GM12874 (cell line): ENCODE results near the gene TNS3.

Experiments used
- CTCF ChIP-seq: IDR thresholded peaks from 2 replicates; pipeline ENCODE4 v1.5.1; 2011; ENCODE audit warnings: low read depth, mild to moderate bottlenecking, control low read depth, low read length, moderate library complexity; ENCODE audit not compliant: insufficient read depth

Gene TNS3

GRCh38 chr7:47482013-47482875, 99.7 kb downstream of the TNS3 start:
- no peak for TF ChIP-seq CTCF

- no peak for TF ChIP-seq CTCF
Measured at GRCh38 chr7:47481541-47482012, 100.3 kb downstream of the TNS3 start.

- no peak for TF ChIP-seq CTCF
Measured at GRCh38 chr7:47480576-47481538, 101.1 kb downstream of the TNS3 start.

GRCh38 chr7:47479821-47480575, 101.9 kb downstream of the TNS3 start:
- TF ChIP-seq CTCF, result no peak

DNA sequence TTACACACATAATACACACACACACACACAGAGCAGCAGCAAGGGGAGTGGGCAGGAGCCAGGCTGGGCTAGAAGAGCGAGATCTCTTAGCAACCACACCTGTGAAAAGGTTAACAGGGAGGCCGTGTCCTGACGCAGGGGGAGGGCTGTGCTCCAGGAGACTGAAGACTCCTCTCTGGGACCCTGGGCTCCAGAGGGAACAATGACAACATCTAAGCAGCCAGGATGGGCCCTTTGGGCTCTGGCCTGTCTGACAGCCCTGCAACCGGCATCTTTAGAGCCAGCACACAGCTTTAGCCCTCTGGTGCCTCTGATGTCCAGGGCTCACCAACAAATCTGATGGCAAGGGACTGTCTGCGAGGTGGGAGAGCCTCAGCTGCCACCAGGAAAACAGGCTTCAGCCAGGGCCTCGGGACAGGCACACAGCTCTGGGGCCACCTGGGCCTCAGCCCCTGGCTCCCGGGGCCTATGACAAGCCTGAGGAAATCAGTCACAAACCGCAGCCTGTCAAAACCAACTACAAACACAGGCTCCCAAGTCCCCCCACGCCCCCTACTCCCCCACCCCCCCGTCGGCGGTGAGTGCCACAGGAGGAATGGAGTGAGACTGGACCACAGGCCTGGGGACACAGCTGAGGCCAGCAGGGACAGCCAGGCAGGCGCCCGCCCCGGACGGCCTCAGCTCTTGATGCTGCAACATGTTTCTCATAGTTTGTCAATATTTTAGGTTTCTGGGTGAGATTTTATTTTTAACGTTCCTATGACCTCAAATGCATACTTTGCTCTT, 102.8 kb downstream of the TNS3 start:
- no peak for TF ChIP-seq CTCF

- no peak for TF ChIP-seq CTCF
Measured at GRCh38 chr7:47478017-47478344, 103.9 kb downstream of the TNS3 start.
